HG03354 (cell line): ENCODE data around the gene EFCAB6.

Experiments
- ATAC-seq: cut with Tn5 transposase; IDR thresholded peaks from one replicate; pipeline ENCODE4 v1.9.1; 2021; ENCODE audit warnings: mild to moderate bottlenecking; ENCODE audit not compliant: unreplicated experiment, poor library complexity, severe bottlenecking

The EFCAB6 gene

GRCh38 chr22:43818981-43819380 is 6.9 kb upstream of the EFCAB6 start:
- no peak for ATAC-seq

- no peak for ATAC-seq
Observed at GRCh38 chr22:43817402-43817801, 5.3 kb upstream of the EFCAB6 start.

- no peak for ATAC-seq
Observed at GRCh38 chr22:43814264-43814663, 2.2 kb upstream of the EFCAB6 start.

GRCh38 chr22:43812890-43813289 is 785 bp upstream of the EFCAB6 start:
- no peak for ATAC-seq

- peak; percentile 39 for ATAC-seq
Observed at GRCh38 chr22:43811777-43812148, 342 bp downstream of the EFCAB6 start.

- ATAC-seq: no peak
Observed at GRCh38 chr22:43802897-43803495, 9.1 kb downstream of the EFCAB6 start.

GRCh38 chr22:43800970-43801369 is 11.1 kb downstream of the EFCAB6 start:
- no peak for ATAC-seq

- ATAC-seq: no peak
Observed at GRCh38 chr22:43798492-43798891, 13.6 kb downstream of the EFCAB6 start.

GRCh38 chr22:43796567-43796966 is 15.5 kb downstream of the EFCAB6 start:
- ATAC-seq: no peak

GRCh38 chr22:43795320-43795719 is 16.8 kb downstream of the EFCAB6 start:
- no peak for ATAC-seq

- no peak for ATAC-seq
Observed at GRCh38 chr22:43792905-43793304, 19.2 kb downstream of the EFCAB6 start.

GRCh38 chr22:43789452-43789851 is 22.7 kb downstream of the EFCAB6 start:
- ATAC-seq: no peak

- ATAC-seq: no peak
Observed at GRCh38 chr22:43783777-43784176, 28.3 kb downstream of the EFCAB6 start.

- ATAC-seq: no peak
Observed at GRCh38 chr22:43782448-43782847, 29.7 kb downstream of the EFCAB6 start.

GRCh38 chr22:43777286-43777685 is 34.8 kb downstream of the EFCAB6 start:
- ATAC-seq: no peak

- ATAC-seq: no peak
Observed at GRCh38 chr22:43776081-43776670, 35.9 kb downstream of the EFCAB6 start.

- no peak for ATAC-seq
Observed at GRCh38 chr22:43774318-43774915, 37.7 kb downstream of the EFCAB6 start.

GRCh38 chr22:43772831-43773230 is 39.3 kb downstream of the EFCAB6 start:
- no peak for ATAC-seq

- ATAC-seq: no peak
Observed at GRCh38 chr22:43755452-43755851, 56.7 kb downstream of the EFCAB6 start.

- no peak for ATAC-seq
Observed at GRCh38 chr22:43755011-43755410, 57.1 kb downstream of the EFCAB6 start.

- ATAC-seq: no peak
Observed at GRCh38 chr22:43754176-43754575, 57.9 kb downstream of the EFCAB6 start.

- no peak for ATAC-seq
Observed at GRCh38 chr22:43753688-43754087, 58.4 kb downstream of the EFCAB6 start.
